ENCODE measurements around the gene GOSR2. TPM values are rescaled to one million over a fixed set of nuclear protein-coding genes. Genes with fewer than 3 reads are reported as not detected.

GOSR2 gene
- total and polyA plus RNA-seq, 9 of the 15 experiments (the other 6 are each of a cell fraction or from before 2014, with no cell fraction given) = 32.7 to 96.3 (median 48.9) TPM

DNA sequence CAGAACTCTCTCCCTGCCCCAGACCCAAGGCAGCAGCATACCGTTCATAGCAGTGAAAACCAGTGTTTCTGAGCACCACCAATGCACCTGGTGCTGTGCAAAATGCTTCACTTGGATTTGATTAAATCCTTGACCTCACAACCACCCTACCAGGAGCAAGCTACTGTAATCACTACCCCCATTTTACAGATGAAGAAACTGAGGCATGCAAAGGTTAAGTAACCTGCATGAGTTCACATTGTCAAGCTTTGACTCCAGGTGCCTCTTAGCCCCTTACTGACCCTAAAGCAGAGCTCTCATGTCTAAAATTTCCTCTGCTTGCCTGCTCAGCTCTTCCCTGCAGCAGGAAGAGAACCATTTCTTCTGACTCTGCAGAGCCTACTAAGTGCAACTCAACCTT, 34.2 kb upstream of the GOSR2 start (continued):
- TF ChIP-seq ESRRA (IDR thresholded peaks at IDR 0.05; ENCODE audit: borderline replicate concordance, low read depth) (peak; percentile 39; the same call in 1 of the 2 replicates), BCOR (IDR thresholded peaks at IDR 0.05) (peak; percentile 83), ESRRB (CRISPR knock-in tag; IDR thresholded peaks at IDR 0.05; ENCODE audit: borderline replicate concordance) (no peak), BRF1 (IDR thresholded peaks at IDR 0.05; ENCODE audit: borderline replicate concordance, extremely low read depth, insufficient read length) (no peak), CBX2 (IDR thresholded peaks at IDR 0.05; ENCODE audit: insufficient read depth, low read length, poor library complexity, severe bottlenecking) (no peak), GTF2F1 (IDR thresholded peaks at IDR 0.05; ENCODE audit: low read depth, low read length) (no peak), PURB (CRISPR knock-in tag; IDR thresholded peaks at IDR 0.05; ENCODE audit: low read depth) (no peak), ZNF175 (CRISPR knock-in tag; IDR thresholded peaks at IDR 0.05; ENCODE audit: low read depth) (no peak), E2F8 (IDR thresholded peaks at IDR 0.05; ENCODE audit: low read depth, partially characterized antibody) (no peak), MEF2D (tag; conservative IDR thresholded peaks at IDR 0.05; ENCODE audit: low read depth) (no peak), ZNF23 (CRISPR knock-in tag; IDR thresholded peaks at IDR 0.05) (no peak), ZKSCAN1 (IDR thresholded peaks at IDR 0.05; ENCODE audit: low read depth, low read length) (no peak), RAD21 (CRISPR knock-in tag; conservative IDR thresholded peaks at IDR 0.05 in 1 of 2, IDR thresholded peaks at IDR 0.05 in 1 of 2) (no peak), ATF7 (IDR thresholded peaks at IDR 0.05) (no peak), NELFE (IDR thresholded peaks at IDR 0.05; ENCODE audit: insufficient read depth, insufficient read length) (no peak), HDAC6 (IDR thresholded peaks at IDR 0.05; ENCODE audit: low read depth, low read length) (no peak), SAP30 (IDR thresholded peaks at IDR 0.05; ENCODE audit: borderline replicate concordance, insufficient read depth, low read depth, low read length, poor library complexity, severe bottlenecking) (no peak), ADNP (tag; IDR thresholded peaks at IDR 0.05) (peak; percentile 69; the same call in 1 of the 2 replicates), RBM25 (IDR thresholded peaks at IDR 0.05; ENCODE audit: low read depth, low read length, severe bottlenecking) (peak; percentile 67), TCF3 (CRISPR knock-in tag; IDR thresholded peaks at IDR 0.05) (no peak), ZNF124 (CRISPR knock-in tag; IDR thresholded peaks at IDR 0.05) (no peak)
- TF ChIP-seq, protein P1, sequence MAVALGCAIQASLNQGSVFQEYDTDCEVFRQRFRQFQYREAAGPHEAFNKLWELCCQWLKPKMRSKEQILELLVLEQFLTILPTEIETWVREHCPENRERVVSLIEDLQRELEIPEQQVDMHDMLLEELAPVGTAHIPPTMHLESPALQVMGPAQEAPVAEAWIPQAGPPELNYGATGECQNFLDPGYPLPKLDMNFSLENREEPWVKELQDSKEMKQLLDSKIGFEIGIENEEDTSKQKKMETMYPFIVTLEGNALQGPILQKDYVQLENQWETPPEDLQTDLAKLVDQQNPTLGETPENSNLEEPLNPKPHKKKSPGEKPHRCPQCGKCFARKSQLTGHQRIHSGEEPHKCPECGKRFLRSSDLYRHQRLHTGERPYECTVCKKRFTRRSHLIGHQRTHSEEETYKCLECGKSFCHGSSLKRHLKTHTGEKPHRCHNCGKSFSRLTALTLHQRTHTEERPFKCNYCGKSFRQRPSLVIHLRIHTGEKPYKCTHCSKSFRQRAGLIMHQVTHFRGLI (CRISPR knock-in tag; IDR thresholded peaks at IDR 0.05) = no peak
- TF ChIP-seq, protein P2, sequence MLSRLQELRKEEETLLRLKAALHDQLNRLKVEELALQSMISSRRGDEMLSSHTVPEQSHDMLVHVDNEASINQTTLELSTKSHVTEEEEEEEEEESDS (CRISPR knock-in tag; IDR thresholded peaks at IDR 0.05) = no peak
- TF ChIP-seq, protein P3, sequence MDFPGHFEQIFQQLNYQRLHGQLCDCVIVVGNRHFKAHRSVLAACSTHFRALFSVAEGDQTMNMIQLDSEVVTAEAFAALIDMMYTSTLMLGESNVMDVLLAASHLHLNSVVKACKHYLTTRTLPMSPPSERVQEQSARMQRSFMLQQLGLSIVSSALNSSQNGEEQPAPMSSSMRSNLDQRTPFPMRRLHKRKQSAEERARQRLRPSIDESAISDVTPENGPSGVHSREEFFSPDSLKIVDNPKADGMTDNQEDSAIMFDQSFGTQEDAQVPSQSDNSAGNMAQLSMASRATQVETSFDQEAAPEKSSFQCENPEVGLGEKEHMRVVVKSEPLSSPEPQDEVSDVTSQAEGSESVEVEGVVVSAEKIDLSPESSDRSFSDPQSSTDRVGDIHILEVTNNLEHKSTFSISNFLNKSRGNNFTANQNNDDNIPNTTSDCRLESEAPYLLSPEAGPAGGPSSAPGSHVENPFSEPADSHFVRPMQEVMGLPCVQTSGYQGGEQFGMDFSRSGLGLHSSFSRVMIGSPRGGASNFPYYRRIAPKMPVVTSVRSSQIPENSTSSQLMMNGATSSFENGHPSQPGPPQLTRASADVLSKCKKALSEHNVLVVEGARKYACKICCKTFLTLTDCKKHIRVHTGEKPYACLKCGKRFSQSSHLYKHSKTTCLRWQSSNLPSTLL (IDR thresholded peaks at IDR 0.05) = no peak
